Pancreas (tissue), 10 donors: Measurements from ENCODE around the gene PPHLN1. TPM values are rescaled to one million over a fixed set of nuclear protein-coding genes. Genes with fewer than 3 reads are reported as not detected.
"Not testable (repeated sequence)": the region's sequence is repeated elsewhere in the genome, so short reads cannot be mapped to it uniquely, and the experiment has no call there.

ENCODE experiments used
- ATAC-seq, 4 donors: fragments of 200-7000 bp; cut with Tn5 transposase; one replicate each; pipeline versions ENCODE4 v1.8.0 to v1.9.1; 2020; ENCODE audit warnings: mild to moderate bottlenecking in 4 of 4, moderate library complexity in 4 of 4
- DNase-seq, 6 donors: peaks; one replicate each; pipeline ENCODE4 v3.0.0-alpha.2; 2020
- FAIRE-seq: peaks from 2 replicates; lab custom pipeline; 2012; peaks lifted over from hg19 to GRCh38; lab: Jason Lieb, UNC
- H3K27ac ChIP-seq, 4 donors: fragments of 200-600 bp; sonication (generic); 1 replicate in 3 of 4; 2 replicates in 1 of 4; pipeline versions ENCODE4 v1.5.0 to v1.8.0; 2020
- H3K27me3 ChIP-seq, 4 donors: fragments of 200-600 bp; one replicate each; pipeline ENCODE4 v1.8.0; 2021
- H3K36me3 ChIP-seq, 3 donors: fragments of 200-600 bp; sonication (generic) in 1 of 3; one replicate each; pipeline versions ENCODE4 v1.5.0 to v1.8.0; 2020 to 2021
- H3K4me1 ChIP-seq, 3 donors: fragments of 200-600 bp; one replicate each; pipeline ENCODE4 v1.8.0; 2021
- H3K4me3 ChIP-seq, 4 donors: fragments of 200-600 bp; sonication (generic) in 2 of 4; one replicate each; pipeline versions ENCODE4 v1.5.0 to v1.8.0; 2020 to 2021
- H3K9me3 ChIP-seq, 4 donors: fragments of 200-600 bp; one replicate each; pipeline ENCODE4 v1.8.0; 2021
- WGBS, 2 donors: extraction: QIAGEN DNeasy Blood & Tissue Kit; methylation state at CpG; one replicate each; pipeline ENCODE4 v1.1.7; 2013; 5-methylcytosine and 5-hydroxymethylcytosine counted together
- intact Hi-C, 3 donors: fragments of 100-400 bp; cut with DNase I; formaldehyde crosslinking; loops; one replicate each; pipeline versions ENCODE4 v1.11.1 to v1.14.2; 2022
- polyA plus RNA-seq, 2 donors: library from polyadenylated mRNA; stranded (reverse); fragments of 200-250 nt; gene quantifications; one replicate each; pipeline ENCODE4 v1.2.3, GENCODE V29; 2013
- total RNA-seq, 6 donors: library from RNA; stranded (reverse); fragmentation: NEBNext Ultra II Directional in 4 of 6; extraction: Animal tissue kit (Norgen Biotek cat#: 25700) in 4 of 6; gene quantifications; one replicate each; pipeline versions ENCODE4 v1.2.1 to v1.2.4, GENCODE V29; 2021 to 2023
- TF ChIP-seq, protein P1 (sequence below), 4 donors: fragments of 200-600 bp; sonication (generic) in 3 of 4; IDR thresholded peaks; one replicate each; pipeline versions ENCODE4 v1.5.0 to v1.8.0; 2021; ENCODE audit warnings: antibody characterized with exemption in 4 of 4
- donor health status: healthy with polysubstance abuse.
- donor health status: DM: no; HTN: no; CAD: no; lungs with moderate emphysema.
- donor health status: DM: no; HTN: no; CAD: no.
- donor health status: control.
- donor health status: control.
- donor health status: Bipolar disorder and iron deficiency.
- donor health status: DM: yes; HTN: yes; CAD: no.
- donor health status: DM: no; HTN: no; CAD: no.
- donor health status: DM: no; HTN: no; CAD: no.
- donor health status: DM: yes; HTN: yes; CAD: no.

Gene PPHLN1
- total and polyA plus RNA-seq, 8 donors, result 11.1 to 26.4 (median 15.9) TPM

DNA sequence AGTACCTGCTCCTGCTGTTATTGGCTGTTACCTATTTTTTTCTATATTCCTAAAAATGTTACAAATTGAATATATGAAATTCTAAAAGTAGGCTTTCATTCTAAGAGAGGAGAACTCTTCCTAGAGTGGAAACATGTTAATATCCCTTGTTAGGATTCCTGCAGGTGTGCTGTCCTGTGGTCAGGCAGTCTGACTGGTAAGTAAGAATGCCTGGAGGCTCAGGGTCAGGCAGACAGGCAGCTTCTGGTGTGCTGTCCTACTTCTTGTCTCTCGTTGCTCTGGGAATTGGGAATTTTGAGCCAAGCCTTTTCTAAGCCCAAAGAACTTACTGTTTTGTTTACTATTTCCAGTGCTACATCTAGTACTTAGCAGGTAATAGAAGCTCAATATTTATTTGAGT lies 10.3 kb downstream of the PPHLN1 start:
- ATAC-seq (no peak), FAIRE-seq (no peak), DNase-seq (no peak)
- intact Hi-C loops, result loop anchor here in 1 of 3 donors (10.0 kb wide), 1 partner anchor 201 kb away; no protein-coding TSS in a partner anchor
- TF ChIP-seq, protein P1, sequence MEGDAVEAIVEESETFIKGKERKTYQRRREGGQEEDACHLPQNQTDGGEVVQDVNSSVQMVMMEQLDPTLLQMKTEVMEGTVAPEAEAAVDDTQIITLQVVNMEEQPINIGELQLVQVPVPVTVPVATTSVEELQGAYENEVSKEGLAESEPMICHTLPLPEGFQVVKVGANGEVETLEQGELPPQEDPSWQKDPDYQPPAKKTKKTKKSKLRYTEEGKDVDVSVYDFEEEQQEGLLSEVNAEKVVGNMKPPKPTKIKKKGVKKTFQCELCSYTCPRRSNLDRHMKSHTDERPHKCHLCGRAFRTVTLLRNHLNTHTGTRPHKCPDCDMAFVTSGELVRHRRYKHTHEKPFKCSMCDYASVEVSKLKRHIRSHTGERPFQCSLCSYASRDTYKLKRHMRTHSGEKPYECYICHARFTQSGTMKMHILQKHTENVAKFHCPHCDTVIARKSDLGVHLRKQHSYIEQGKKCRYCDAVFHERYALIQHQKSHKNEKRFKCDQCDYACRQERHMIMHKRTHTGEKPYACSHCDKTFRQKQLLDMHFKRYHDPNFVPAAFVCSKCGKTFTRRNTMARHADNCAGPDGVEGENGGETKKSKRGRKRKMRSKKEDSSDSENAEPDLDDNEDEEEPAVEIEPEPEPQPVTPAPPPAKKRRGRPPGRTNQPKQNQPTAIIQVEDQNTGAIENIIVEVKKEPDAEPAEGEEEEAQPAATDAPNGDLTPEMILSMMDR (IDR thresholded peaks at IDR 0.05), result no peak
- H3K9me3 ChIP-seq, result no peaks in the 10 kb centered on the region
- WGBS, 2 donors, result 64 to 65% methylated on average over 1 of the region's 1 CpG
- H3K27me3 ChIP-seq, result no peaks in the 10 kb centered on the region
- peaks cover 0 to 7% (median 5%) of the 10 kb centered on the region in 3 donors for H3K36me3 ChIP-seq
- H3K4me1 ChIP-seq, result peaks cover 0 to 7% (median 0%) of the 10 kb centered on the region in 3 donors
- no peak overlapping the region for H3K4me3 ChIP-seq
- H3K27ac ChIP-seq, result no peak overlapping the region

DNA sequence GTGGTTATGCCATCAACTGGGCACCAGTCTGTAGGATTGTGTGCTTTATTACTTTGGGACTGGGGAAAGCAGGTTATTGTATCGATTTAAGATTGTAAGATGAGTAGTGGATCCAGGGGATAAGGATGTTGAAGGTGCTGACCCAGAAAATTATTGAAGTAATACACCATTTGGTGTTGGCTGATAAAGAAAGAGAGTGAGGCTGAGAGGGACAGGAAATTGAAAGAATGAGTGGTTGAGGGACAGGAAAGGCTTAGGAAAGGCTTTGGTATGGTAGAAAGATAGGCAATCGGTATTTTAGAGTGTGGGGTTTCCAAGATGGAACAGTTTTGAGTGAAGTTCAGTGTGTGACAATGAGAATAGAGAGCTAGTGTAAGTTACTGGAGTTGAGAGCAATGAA lies 12.3 kb downstream of the PPHLN1 start:
- WGBS, 2 donors, result 94 to 96% methylated on average over 2 of the region's 2 CpGs
- H3K4me3 ChIP-seq, result no peak overlapping the region
- DNase-seq (no peak), FAIRE-seq (no peak), ATAC-seq (no peak)
- H3K4me1 ChIP-seq, result no peaks in the 10 kb centered on the region
- H3K36me3 ChIP-seq, result peaks cover 0 to 7% (median 5%) of the 10 kb centered on the region in 3 donors
- TF ChIP-seq, protein P1 (IDR thresholded peaks at IDR 0.05), result no peak
- no peak overlapping the region for H3K27ac ChIP-seq
- intact Hi-C loops, result loop anchor here in 1 of 3 donors (10.0 kb wide), 1 partner anchor 203 kb away; no protein-coding TSS in a partner anchor
- no peaks in the 10 kb centered on the region for H3K9me3 ChIP-seq
- H3K27me3 ChIP-seq, result no peaks in the 10 kb centered on the region

DNA sequence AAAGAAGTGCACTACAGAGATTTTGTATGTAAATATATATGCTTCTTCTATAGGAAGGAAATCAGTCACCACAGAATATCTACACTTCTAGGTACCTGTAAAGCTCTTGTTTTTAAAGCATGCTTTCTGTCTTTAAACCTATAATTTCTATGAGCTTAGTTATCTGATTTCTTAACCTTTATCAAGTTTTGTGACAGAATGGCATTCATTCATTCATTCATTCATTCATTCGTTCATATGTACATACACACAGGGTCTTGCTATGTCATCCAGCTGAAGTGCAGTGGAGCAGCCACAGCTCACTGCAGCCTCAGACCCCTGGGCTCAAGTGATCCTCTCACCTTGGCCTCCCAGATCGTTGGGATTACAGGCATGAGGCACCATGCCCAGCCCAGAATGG lies 16.1 kb downstream of the PPHLN1 start:
- FAIRE-seq, result no peak
- Histone ChIP-seq H3K27me3 (no peaks in the 10 kb centered on the region), H3K36me3 (no peaks in the 10 kb centered on the region), H3K4me3 (no peak overlapping the region), H3K27ac (no peak overlapping the region), H3K9me3 (no peaks in the 10 kb centered on the region), H3K4me1 (no peaks in the 10 kb centered on the region)
- 57 to 86% methylated on average over 2 of the region's 2 CpGs for WGBS, 2 donors
- ATAC-seq, result no peak
- intact Hi-C loops, result no loop called here
- no peak for DNase-seq
- TF ChIP-seq, protein P1 (IDR thresholded peaks at IDR 0.05), result no peak

DNA sequence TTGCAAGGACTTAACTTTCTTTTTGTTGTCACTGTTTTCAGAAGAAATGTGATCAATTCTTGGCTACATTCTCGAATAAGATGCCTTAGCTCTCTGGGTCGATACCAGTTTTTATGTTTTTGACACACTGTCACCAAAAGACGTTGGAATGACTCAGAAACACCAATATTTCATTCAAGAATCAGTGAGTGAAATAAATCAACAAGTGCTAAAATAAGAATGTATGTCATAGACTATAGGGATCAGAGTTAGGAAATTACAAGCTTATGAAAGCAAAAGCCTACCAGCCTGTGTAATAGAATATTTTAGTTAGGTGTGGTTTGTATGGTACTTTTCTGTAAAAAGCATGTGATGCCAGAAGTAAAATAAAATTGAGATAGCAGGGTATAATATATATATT lies 17.8 kb downstream of the PPHLN1 start:
- FAIRE-seq (no peak), ATAC-seq (no peak), DNase-seq (no peak)
- 35 to 44% methylated on average over 3 of the region's 3 CpGs for WGBS, 2 donors
- intact Hi-C loops, result no loop called here
- no peaks in the 10 kb centered on the region for H3K27me3 ChIP-seq
- no peaks in the 10 kb centered on the region for H3K9me3 ChIP-seq
- TF ChIP-seq, protein P1 (IDR thresholded peaks at IDR 0.05), result no peak
- H3K4me1 ChIP-seq, result no peaks in the 10 kb centered on the region
- no peak overlapping the region for H3K4me3 ChIP-seq
- no peak overlapping the region for H3K27ac ChIP-seq
- H3K36me3 ChIP-seq, result no peaks in the 10 kb centered on the region

DNA sequence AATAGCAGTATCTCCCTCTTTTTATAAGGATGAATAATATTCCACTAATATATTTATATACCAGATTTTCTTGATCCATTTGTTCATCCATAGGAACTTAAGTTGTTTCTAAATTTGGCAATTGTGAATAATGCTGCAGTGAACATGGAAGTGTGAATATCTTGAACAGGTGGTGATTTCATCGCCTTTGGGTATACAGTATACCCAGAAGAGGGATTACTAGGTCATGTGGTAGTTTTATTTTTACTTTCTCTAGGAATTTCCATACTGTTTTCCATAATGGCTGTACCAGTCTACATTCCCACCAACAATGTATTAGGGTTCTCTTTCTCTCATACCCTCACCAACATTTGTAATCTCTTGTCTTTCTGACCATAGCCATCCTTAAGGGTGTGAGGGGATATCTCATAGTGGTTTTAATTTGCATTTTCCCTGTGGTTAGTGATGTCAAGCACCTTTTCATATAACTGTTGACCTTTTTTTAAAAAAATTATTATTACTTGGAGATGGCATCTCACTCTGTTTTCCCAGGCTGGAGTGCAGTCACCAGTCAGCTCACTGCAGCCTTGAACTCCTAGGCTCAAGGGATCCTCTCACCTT lies 20.5 kb downstream of the PPHLN1 start:
- no peaks in the 10 kb centered on the region for H3K4me1 ChIP-seq
- DNase-seq, result no peak
- no peak for ATAC-seq
- H3K4me3 ChIP-seq, result no peak overlapping the region
- TF ChIP-seq, protein P1 (IDR thresholded peaks at IDR 0.05), result no peak
- no peaks in the 10 kb centered on the region for H3K36me3 ChIP-seq
- no peaks in the 10 kb centered on the region for H3K27me3 ChIP-seq
- no peak for FAIRE-seq
- H3K27ac ChIP-seq, result no peak overlapping the region
- H3K9me3 ChIP-seq, result no peaks in the 10 kb centered on the region
- intact Hi-C loops, result no loop called here
- 98 to 100% methylated on average over 1 of the region's 1 CpG for whole genome bisulfite sequencing, 2 donors

DNA sequence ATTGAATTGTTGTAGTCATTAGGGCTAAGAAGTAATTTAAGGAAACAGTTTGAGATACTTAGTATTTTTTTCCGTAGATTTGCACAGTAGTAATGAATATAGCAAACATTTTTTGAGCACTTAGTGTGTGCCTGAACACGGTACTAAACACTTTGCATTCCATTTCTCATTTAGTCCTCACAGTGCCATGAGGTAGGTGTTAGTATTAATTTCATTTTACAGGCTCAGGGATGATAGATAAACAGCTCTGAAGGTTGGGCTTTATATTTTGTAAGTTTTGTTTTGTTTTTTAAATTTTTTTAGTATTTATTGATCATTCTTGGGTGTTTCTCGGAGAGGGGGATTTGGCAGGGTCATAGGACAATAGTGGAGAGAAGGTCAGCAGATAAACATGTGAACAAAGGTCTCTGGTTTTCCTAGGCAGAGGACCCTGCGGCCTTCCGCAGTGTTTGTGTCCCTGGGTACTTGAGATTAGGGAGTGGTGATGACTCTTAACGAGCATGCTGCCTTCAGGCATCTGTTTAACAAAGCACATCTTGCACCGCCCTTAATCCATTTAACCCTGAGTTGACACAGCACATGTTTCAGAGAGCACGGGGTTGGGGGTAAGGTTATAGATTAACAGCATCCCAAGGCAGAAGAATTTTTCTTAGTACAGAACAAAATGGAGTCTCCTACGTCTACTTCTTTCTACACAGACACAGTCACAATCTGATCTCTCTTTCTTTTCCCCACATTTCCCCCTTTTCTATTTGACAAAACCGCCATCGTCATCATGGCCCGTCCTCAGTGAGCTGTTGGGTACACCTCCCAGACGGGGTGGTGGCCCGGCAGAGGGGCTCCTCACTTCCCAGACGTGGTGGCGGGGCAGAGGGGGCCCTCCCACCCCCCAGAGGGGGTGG lies 23.4 kb downstream of the PPHLN1 start:
- H3K4me1 ChIP-seq, FAIRE-seq, intact Hi-C loops, ATAC-seq, H3K4me3 ChIP-seq, H3K27ac ChIP-seq, DNase-seq, H3K9me3 ChIP-seq, H3K27me3 ChIP-seq, H3K36me3 ChIP-seq: not testable (repeated sequence)
- 87 to 94% methylated on average over 10 to 11 of the region's 16 CpGs for WGBS, 2 donors

DNA sequence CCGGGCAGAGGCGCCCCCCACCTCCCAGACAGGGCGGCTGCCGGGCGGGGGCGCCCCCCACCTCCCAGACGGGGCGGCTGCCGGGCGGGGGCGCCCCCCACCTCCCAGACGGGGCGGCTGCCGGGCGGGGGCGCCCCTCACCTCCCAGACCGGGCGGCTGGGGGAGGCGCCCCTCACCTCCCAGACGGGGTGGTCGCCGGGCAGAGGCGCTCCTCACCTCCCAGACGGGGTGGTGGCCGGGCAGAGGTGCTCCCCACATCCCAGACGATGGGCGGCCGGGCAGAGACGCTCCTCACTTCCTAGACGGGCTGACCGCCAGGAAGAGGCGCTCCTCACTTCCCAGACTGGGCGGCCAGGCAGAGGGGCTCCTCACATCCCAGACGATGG lies 24.0 kb downstream of the PPHLN1 start:
- WGBS, 2 donors, result 96 to 97% methylated on average over 28 to 34 of the region's 34 CpGs
- H3K36me3 ChIP-seq, H3K27me3 ChIP-seq, H3K4me3 ChIP-seq, ATAC-seq, H3K4me1 ChIP-seq, intact Hi-C loops, H3K9me3 ChIP-seq, FAIRE-seq, H3K27ac ChIP-seq: not testable (repeated sequence)
- peak in 1 of 6 donors; percentile 64 for DNase-seq
